Measurements from ENCODE around the gene CEP131.

Gene CEP131

GRCh38 chr17:81189016-81189415 lies 33.7 kb downstream of the CEP131 start:
- no peak for DNase-seq (ENCODE audit: low read depth in 2 of 2, low spot score in 1 of 2)

GRCh38 chr17:81188491-81188840 lies 34.3 kb downstream of the CEP131 start:
- DNase-seq (ENCODE audit: low read depth in 2 of 2, low spot score in 1 of 2), result no peak

GRCh38 chr17:81187586-81188490 lies 34.9 kb downstream of the CEP131 start:
- no peak for DNase-seq (ENCODE audit: low read depth in 2 of 2, low spot score in 1 of 2)

GRCh38 chr17:81187120-81187519 lies 35.6 kb downstream of the CEP131 start:
- DNase-seq (ENCODE audit: low read depth in 2 of 2, low spot score in 1 of 2), result no peak

- no peak for DNase-seq (ENCODE audit: low read depth in 2 of 2, low spot score in 1 of 2)
These were observed 36.6 kb downstream of the CEP131 start for GRCh38 chr17:81186203-81186602.

- no peak for DNase-seq (ENCODE audit: low read depth in 2 of 2, low spot score in 1 of 2)
These were observed 38.2 kb downstream of the CEP131 start for GRCh38 chr17:81184555-81184954.

- DNase-seq (ENCODE audit: low read depth in 2 of 2, low spot score in 1 of 2), result no peak
These were observed 39.0 kb downstream of the CEP131 start for GRCh38 chr17:81183807-81184206.

GRCh38 chr17:81183316-81183715 lies 39.4 kb downstream of the CEP131 start:
- no peak for DNase-seq (ENCODE audit: low read depth in 2 of 2, low spot score in 1 of 2)

GRCh38 chr17:81182596-81182995 lies 40.2 kb downstream of the CEP131 start:
- no peak for DNase-seq (ENCODE audit: low read depth in 2 of 2, low spot score in 1 of 2)

- no peak for DNase-seq (ENCODE audit: low read depth in 2 of 2, low spot score in 1 of 2)
These were observed 41.0 kb downstream of the CEP131 start for GRCh38 chr17:81181811-81182185.

GRCh38 chr17:81180836-81181810 lies 41.6 kb downstream of the CEP131 start:
- no peak for DNase-seq (ENCODE audit: low read depth in 2 of 2, low spot score in 1 of 2)

GRCh38 chr17:81179861-81180260 lies 42.9 kb downstream of the CEP131 start:
- DNase-seq (ENCODE audit: low read depth in 2 of 2, low spot score in 1 of 2), result no peak

GRCh38 chr17:81179220-81179619 lies 43.5 kb downstream of the CEP131 start:
- DNase-seq (ENCODE audit: low read depth in 2 of 2, low spot score in 1 of 2), result no peak

GRCh38 chr17:81178136-81179091 lies 44.4 kb downstream of the CEP131 start:
- DNase-seq (ENCODE audit: low read depth in 2 of 2, low spot score in 1 of 2), result no peak

GRCh38 chr17:81176666-81177065 lies 46.1 kb downstream of the CEP131 start:
- no peak for DNase-seq (ENCODE audit: low read depth in 2 of 2, low spot score in 1 of 2)

GRCh38 chr17:81173762-81174155 lies 49.0 kb downstream of the CEP131 start:
- no peak for DNase-seq (ENCODE audit: low read depth in 2 of 2, low spot score in 1 of 2)

- DNase-seq (ENCODE audit: low read depth in 2 of 2, low spot score in 1 of 2), result no peak
These were observed 49.6 kb downstream of the CEP131 start for GRCh38 chr17:81173052-81173761.

- no peak for DNase-seq (ENCODE audit: low read depth in 2 of 2, low spot score in 1 of 2)
These were observed 50.8 kb downstream of the CEP131 start for GRCh38 chr17:81171941-81172340.

- no peak for DNase-seq (ENCODE audit: low read depth in 2 of 2, low spot score in 1 of 2)
These were observed 51.9 kb downstream of the CEP131 start for GRCh38 chr17:81170727-81171494.
